Measurements from ENCODE around the gene SSX2B. TPM values are rescaled to one million over a fixed set of nuclear protein-coding genes. Genes with fewer than 3 reads are reported as not detected.

SSX2B gene, protein sequence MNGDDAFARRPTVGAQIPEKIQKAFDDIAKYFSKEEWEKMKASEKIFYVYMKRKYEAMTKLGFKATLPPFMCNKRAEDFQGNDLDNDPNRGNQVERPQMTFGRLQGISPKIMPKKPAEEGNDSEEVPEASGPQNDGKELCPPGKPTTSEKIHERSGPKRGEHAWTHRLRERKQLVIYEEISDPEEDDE
- total RNA-seq (2022; extraction: Qiagen RNA extraction; ENCODE audit: low read depth) = not detected in 5 replicates

DNA sequence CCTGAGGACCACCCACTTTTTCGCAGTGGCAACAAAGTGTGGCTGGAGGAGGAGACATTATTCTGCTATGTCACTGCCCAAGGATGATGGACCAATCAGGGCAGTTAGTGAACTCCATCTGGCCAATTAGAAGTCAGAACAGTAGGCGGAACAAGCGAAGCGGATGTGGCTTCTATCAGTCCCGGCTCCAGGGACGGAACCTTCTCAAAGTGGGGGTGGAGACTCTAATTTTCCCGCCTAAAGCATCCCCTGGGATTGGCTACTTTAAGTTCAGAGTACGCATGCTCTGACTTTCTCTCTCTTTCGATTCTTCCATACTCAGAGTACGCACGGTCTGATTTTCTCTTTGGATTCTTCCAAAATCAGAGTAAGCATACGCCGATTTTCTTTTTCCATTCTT, at the start of gene SSX2B:
Gene SSX2B (plus strand): TSS at position 301 of the 400 bp plus-strand sequence. CDS start 1,429 bp downstream, outside the sequence.

DNA sequence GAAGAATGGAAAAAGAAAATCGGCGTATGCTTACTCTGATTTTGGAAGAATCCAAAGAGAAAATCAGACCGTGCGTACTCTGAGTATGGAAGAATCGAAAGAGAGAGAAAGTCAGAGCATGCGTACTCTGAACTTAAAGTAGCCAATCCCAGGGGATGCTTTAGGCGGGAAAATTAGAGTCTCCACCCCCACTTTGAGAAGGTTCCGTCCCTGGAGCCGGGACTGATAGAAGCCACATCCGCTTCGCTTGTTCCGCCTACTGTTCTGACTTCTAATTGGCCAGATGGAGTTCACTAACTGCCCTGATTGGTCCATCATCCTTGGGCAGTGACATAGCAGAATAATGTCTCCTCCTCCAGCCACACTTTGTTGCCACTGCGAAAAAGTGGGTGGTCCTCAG, 44.0 kb upstream of the SSX2B start, which contains the start of gene SSX2:
Gene SSX2 (minus strand): TSS at position 101 of the 400 bp plus-strand sequence. CDS start 1,429 bp downstream, outside the sequence.

DNA sequence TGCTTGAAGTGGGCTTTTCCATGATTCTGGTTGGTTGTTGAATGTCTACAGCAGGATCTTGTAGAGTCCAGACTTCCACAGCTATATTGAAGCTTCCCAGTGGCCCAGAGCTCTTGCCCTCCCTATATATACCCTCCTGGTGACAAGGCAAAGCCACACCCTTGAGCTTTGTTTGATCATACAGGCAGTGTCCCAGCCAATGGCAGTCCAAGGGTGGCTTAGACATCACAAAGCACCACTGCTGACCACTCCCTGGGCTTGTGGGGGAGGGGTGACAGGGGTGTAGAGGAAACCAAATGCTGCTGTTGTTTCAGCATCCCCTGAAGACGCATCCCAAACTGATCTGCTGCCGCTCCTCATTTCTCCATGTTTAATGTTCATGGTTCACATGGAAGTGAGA, 46.3 kb downstream of the SSX2B start, which contains the start of gene SPANXN5:
Gene SPANXN5 (minus strand): TSS at position 101 of the 400 bp plus-strand sequence. CDS start 79 bp downstream, at position 22.

Other genes with a start within 250 kb of the SSX2B start
- gene XAGE1B, start 234.2 kb upstream of the SSX2B start, total RNA-seq (2022; extraction: Qiagen RNA extraction; ENCODE audit: low read depth) = 160 to 278 TPM (median 228 TPM) in 5 replicates
- gene SSX7, start 96.4 kb upstream of the SSX2B start, total RNA-seq (2022; extraction: Qiagen RNA extraction; ENCODE audit: low read depth) = not detected in 5 replicates
- not detected in 5 replicates for gene SSX2, start 44.1 kb upstream of the SSX2B start, total RNA-seq (2022; extraction: Qiagen RNA extraction; ENCODE audit: low read depth)
- not detected in 5 replicates for gene SPANXN5, start 46.2 kb downstream of the SSX2B start, total RNA-seq (2022; extraction: Qiagen RNA extraction; ENCODE audit: low read depth)
- gene XAGE5, start 60.0 kb downstream of the SSX2B start, total RNA-seq (2022; extraction: Qiagen RNA extraction; ENCODE audit: low read depth) = not detected in 5 replicates
- not detected in 5 replicates for gene XAGE3, start 116.8 kb downstream of the SSX2B start, total RNA-seq (2022; extraction: Qiagen RNA extraction; ENCODE audit: low read depth)
- 7.2 to 18.8 TPM (median 9.4 TPM) in 5 replicates for gene FAM156B, start 146.1 kb downstream of the SSX2B start, total RNA-seq (2022; extraction: Qiagen RNA extraction; ENCODE audit: low read depth)
- 12.0 to 23.8 TPM (median 14.8 TPM) in 5 replicates for gene FAM156A, start 207.3 kb downstream of the SSX2B start, total RNA-seq (2022; extraction: Qiagen RNA extraction; ENCODE audit: low read depth)

Data from A549 treated with ZK216348 at 1 μM for 4 hours (cell line).